Breast epithelium (tissue), 4 donors: ENCODE results near the gene GNAI2. TPM values are rescaled to one million over a fixed set of nuclear protein-coding genes. Genes with fewer than 3 reads are reported as not detected.

Experiments used
- DNase-seq, 2 donors: peaks; one replicate each; pipeline ENCODE4 v3.0.0-alpha.2; 2019; ENCODE audit warnings: low spot score in 2 of 2
- H3K27ac ChIP-seq, 2 donors: fragments of 200-600 bp; sonication (generic) in 1 of 2; one replicate each; pipeline ENCODE4 v1.5.1; 2016 to 2019; ENCODE audit warnings: mild to moderate bottlenecking in 1 of 2
- H3K27me3 ChIP-seq, 2 donors: fragments of 200-600 bp; sonication (generic) in 1 of 2; one replicate each; pipeline versions ENCODE4 v1.5.1 to v1.6.0; 2017 to 2019; ENCODE audit warnings: control low read depth in 1 of 2, mild to moderate bottlenecking in 1 of 2
- H3K36me3 ChIP-seq: fragments of 200-600 bp; one replicate; pipeline ENCODE4 v1.5.1; 2019
- H3K4me1 ChIP-seq, 2 donors: fragments of 200-600 bp; sonication (generic); one replicate each; pipeline ENCODE4 v1.5.1; 2016 to 2019; ENCODE audit warnings: control low read depth in 1 of 2
- H3K4me3 ChIP-seq, 3 donors: fragments of 200-600 bp; sonication (generic); 1 replicate in 2 of 3; 2 replicates in 1 of 3; pipeline ENCODE4 v1.5.1; 2016 to 2019; ENCODE audit warnings: mild to moderate bottlenecking in 3 of 3, moderate library complexity in 2 of 3
- H3K9me3 ChIP-seq, 2 donors: fragments of 200-600 bp; sonication (generic) in 1 of 2; one replicate each; pipeline ENCODE4 v1.5.1; 2016 to 2019; ENCODE audit warnings: control low read depth in 1 of 2
- POLR2A ChIP-seq: fragments of 450-650 bp; IDR thresholded peaks from one replicate; pipeline ENCODE4 v1.6.1; 2016; ENCODE audit warnings: antibody characterized with exemption, mild to moderate bottlenecking, moderate library complexity
- POLR2AphosphoS5 ChIP-seq, 3 donors: sonication (generic); formaldehyde crosslinking; IDR thresholded peaks; one replicate each; pipeline ENCODE4 v1.6.1; 2017; ENCODE audit warnings: antibody characterized with exemption in 3 of 3
- intact Hi-C: fragments of 100-400 bp; cut with DNase I; formaldehyde crosslinking; loops from one replicate; pipeline ENCODE4 v1.15.1; 2023; ENCODE audit warnings: low total_unique reads
- total RNA-seq, 3 donors: library from RNA; depleted of rRNA; stranded (reverse); fragments of >200 nt; gene quantifications; one replicate each; pipeline ENCODE4 v1.1.0, GENCODE V29; 2016
- TF ChIP-seq, protein P1 (sequence below), 3 donors: fragments of 450-650 bp; IDR thresholded peaks; one replicate each; pipeline ENCODE4 v1.5.1; 2016 to 2017; ENCODE audit warnings: antibody characterized with exemption in 3 of 3, mild to moderate bottlenecking in 3 of 3, moderate library complexity in 3 of 3

Gene GNAI2
- total RNA-seq: 100 to 1,000 TPM in 2 of 3 donors, 10 to 100 TPM in 1; 95.3 to 232 (median 162) TPM

DNA sequence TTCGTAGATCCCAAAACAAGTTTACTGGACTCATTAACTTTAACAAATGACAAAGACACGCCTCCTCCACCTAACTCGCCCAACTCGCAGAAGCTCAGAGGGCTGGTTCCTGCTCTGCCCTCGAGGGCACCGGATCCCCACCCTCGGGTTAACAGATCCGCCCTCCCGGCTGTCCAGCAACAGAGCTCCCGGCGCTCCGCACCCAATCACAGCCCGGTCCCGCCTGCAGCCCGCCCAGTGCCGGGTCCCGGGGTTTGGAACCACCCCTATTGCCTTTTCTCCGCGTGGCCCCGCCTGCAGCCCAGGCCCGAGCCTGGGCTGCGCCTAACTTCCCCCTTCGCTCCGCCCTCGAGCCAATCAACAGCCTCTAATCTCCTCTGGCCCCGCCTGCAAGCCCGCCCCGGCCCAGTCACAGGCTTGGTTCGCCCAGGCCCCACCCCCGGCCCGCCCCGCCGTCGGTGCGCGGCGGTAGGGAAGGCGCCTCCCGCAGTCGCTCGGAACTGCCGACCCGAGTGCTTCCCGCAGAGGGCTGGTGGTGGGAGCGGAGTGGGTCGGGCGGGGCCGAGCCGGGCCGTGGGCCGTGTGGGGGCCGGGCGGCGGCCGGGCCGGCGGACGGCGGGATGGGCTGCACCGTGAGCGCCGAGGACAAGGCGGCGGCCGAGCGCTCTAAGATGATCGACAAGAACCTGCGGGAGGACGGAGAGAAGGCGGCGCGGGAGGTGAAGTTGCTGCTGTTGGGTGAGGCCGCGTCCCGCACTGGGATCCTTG lies at the start of gene GNAI2:
GNAI2 (plus strand) TSS at position 489 of the 768 bp plus-strand sequence; CDS start at position 621, 132 bp downstream.
- H3K4me1 ChIP-seq: peaks cover 11 to 21% of the 10 kb centered on the region in 2 donors
- peak within 1 kb of the TSS; percentile 91 for H3K27ac ChIP-seq
- no peaks in the 10 kb centered on the region for H3K9me3 ChIP-seq
- peak within 1 kb of the TSS; percentile 77 to 87 (median 87) for H3K4me3 ChIP-seq
- no peaks in the 10 kb centered on the region for H3K36me3 ChIP-seq
- H3K27me3 ChIP-seq: no peaks in the 10 kb centered on the region
- intact Hi-C loops: no loop called here
- TF ChIP-seq, protein P1, sequence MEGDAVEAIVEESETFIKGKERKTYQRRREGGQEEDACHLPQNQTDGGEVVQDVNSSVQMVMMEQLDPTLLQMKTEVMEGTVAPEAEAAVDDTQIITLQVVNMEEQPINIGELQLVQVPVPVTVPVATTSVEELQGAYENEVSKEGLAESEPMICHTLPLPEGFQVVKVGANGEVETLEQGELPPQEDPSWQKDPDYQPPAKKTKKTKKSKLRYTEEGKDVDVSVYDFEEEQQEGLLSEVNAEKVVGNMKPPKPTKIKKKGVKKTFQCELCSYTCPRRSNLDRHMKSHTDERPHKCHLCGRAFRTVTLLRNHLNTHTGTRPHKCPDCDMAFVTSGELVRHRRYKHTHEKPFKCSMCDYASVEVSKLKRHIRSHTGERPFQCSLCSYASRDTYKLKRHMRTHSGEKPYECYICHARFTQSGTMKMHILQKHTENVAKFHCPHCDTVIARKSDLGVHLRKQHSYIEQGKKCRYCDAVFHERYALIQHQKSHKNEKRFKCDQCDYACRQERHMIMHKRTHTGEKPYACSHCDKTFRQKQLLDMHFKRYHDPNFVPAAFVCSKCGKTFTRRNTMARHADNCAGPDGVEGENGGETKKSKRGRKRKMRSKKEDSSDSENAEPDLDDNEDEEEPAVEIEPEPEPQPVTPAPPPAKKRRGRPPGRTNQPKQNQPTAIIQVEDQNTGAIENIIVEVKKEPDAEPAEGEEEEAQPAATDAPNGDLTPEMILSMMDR (IDR thresholded peaks at IDR 0.05): peak in 2 of 3 donors; percentile 5 to 21
- TF ChIP-seq POLR2AphosphoS5 (IDR thresholded peaks at IDR 0.05) (peak; percentile 21 to 81 (median 80)), POLR2A (peak; percentile 47)
- DNase-seq: peak; percentile 99

DNA sequence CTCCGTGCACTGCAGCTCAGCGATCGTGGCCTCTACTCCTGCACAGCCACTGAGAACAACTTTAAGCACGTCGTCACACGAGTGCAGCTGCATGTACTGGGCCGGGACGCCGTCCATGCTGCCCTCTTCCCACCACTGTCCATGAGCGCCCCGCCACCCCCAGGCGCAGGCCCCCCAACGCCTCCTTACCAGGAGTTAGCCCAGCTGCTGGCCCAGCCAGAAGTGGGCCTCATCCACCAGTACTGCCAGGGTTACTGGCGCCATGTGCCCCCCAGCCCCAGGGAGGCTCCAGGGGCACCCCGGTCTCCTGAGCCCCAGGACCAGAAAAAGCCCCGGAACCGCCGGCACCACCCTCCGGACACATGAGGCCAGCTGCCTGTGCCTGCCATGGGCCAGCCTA lies 48.3 kb upstream of the GNAI2 start:
- no peak for DNase-seq
- Histone ChIP-seq H3K9me3 (no peaks in the 10 kb centered on the region), H3K36me3 (no peaks in the 10 kb centered on the region), H3K27me3 (peaks cover 0 to 1% of the 10 kb centered on the region in 2 donors), H3K27ac (no peak overlapping the region), H3K4me1 (peaks cover 0 to 5% of the 10 kb centered on the region in 2 donors), H3K4me3 (no peak overlapping the region)
- TF ChIP-seq, protein P1 (IDR thresholded peaks at IDR 0.05): no peak
- TF ChIP-seq POLR2A (no peak), POLR2AphosphoS5 (IDR thresholded peaks at IDR 0.05) (no peak)
- intact Hi-C loops: loop anchor here (2.0 to 10.0 kb wide), 2 partner anchors 63 to 319 kb away; partner anchors contain the start of gene CAMKV

DNA sequence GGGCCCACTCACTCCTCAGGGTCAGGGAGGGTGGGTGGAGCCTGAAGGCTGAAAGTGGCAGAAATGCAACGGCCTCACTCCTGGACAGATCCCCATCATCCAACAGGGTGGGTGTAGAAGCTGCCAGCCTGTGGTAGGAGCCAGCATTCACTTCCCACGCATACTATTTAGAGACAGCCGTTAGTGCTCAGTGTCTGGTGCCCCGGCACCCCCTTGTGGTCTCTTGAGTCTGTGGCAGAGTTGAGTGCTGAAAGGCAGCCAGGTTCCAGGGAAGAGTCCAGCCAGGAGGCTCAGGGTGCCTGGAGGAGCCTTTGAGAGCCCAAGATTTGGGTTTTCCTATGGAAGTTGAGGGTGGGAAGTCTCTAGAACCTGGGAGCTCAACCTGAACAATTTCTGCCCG lies 46.7 kb upstream of the GNAI2 start:
- no peak overlapping the region for H3K4me3 ChIP-seq
- H3K27me3 ChIP-seq: peaks cover 14 to 16% of the 10 kb centered on the region in 2 donors
- intact Hi-C loops: loop anchor here (10.0 kb wide), 1 partner anchor 64 kb away; no protein-coding TSS in a partner anchor
- DNase-seq: peak; percentile 79 to 81
- H3K9me3 ChIP-seq: no peaks in the 10 kb centered on the region
- H3K4me1 ChIP-seq: peaks cover 4 to 5% of the 10 kb centered on the region in 2 donors
- TF ChIP-seq, protein P1 (IDR thresholded peaks at IDR 0.05): peak; percentile 52 to 89 (median 78)
- TF ChIP-seq POLR2AphosphoS5 (IDR thresholded peaks at IDR 0.05) (peak in 2 of 3 donors; percentile 38 to 39), POLR2A (no peak)
- no peak overlapping the region for H3K27ac ChIP-seq
- no peaks in the 10 kb centered on the region for H3K36me3 ChIP-seq

DNA sequence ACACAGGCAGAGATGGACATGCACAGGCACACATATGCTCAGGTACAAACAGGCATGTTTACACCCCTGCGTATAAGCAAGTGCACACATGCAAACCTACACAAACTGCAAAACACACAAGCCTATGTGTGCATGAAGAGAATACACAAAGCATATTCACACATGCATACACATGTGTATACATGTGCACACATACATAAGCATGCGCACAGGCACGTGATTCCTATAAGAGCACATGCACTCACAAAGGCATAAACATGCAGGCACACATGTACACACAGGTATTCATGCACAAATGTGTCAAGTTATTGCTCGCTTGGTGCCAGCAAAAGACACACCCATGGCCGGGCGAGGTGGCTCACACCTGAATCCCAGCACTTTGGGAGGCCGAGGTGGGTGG lies 46.0 kb upstream of the GNAI2 start:
- H3K4me3 ChIP-seq: no peak overlapping the region
- no peak for DNase-seq
- H3K4me1 ChIP-seq: peaks cover 0 to 4% of the 10 kb centered on the region in 2 donors
- TF ChIP-seq, protein P1 (IDR thresholded peaks at IDR 0.05): no peak
- TF ChIP-seq POLR2AphosphoS5 (IDR thresholded peaks at IDR 0.05) (no peak), POLR2A (no peak)
- H3K27me3 ChIP-seq: peaks cover 14 to 24% of the 10 kb centered on the region in 2 donors
- no peak overlapping the region for H3K27ac ChIP-seq
- no peaks in the 10 kb centered on the region for H3K36me3 ChIP-seq
- intact Hi-C loops: loop anchor here (10.0 kb wide), 1 partner anchor 65 kb away; no protein-coding TSS in a partner anchor
- no peaks in the 10 kb centered on the region for H3K9me3 ChIP-seq
